ENCODE measurements around the gene MYOD1.

- TF ChIP-seq SPI1 (IDR thresholded peaks at IDR 0.05; ENCODE audit: low read depth, low read length) (no peak), POLR2AphosphoS5 (IDR thresholded peaks at IDR 0.05; ENCODE audit: low read depth, low read length) (no peak), POLR2A (IDR thresholded peaks at IDR 0.05; ENCODE audit: low read depth, low read length) (no peak), TAF1 (IDR thresholded peaks at IDR 0.05; ENCODE audit: low read depth, low read length) (no peak), POU2F2 (IDR thresholded peaks at IDR 0.05; ENCODE audit: low read depth, low read length) (no peak)
These were observed at the start of gene MYOD1 for GRCh38 chr11:17719028-17719937.
